ENCODE results near the gene RAB6B. TPM values are rescaled to one million over a fixed set of nuclear protein-coding genes. Genes with fewer than 3 reads are reported as not detected.

RAB6B gene
- total RNA-seq, 1 donor from 2014 or later = 0.07 TPM

- no peak overlapping the region for H3K27ac Mint-ChIP-seq
- intact Hi-C loops (cut with micrococcal nuclease) = no loop called here
- H3K4me3 Mint-ChIP-seq = no peak overlapping the region
- no peaks in the 10 kb centered on the region for H3K27me3 Mint-ChIP-seq
- no peaks in the 10 kb centered on the region for H3K36me3 Mint-ChIP-seq (ENCODE audit: low read depth)
- no peak for DNase-seq
- H3K9me3 Mint-ChIP-seq = no peaks in the 10 kb centered on the region
- H3K4me1 Mint-ChIP-seq = peaks cover 5% of the 10 kb centered on the region
These were observed 11.4 kb downstream of the RAB6B start for GRCh38 chr3:133884054-133884886.

GRCh38 chr3:133883641-133884040 lies 12.0 kb downstream of the RAB6B start:
- no peak overlapping the region for H3K4me3 Mint-ChIP-seq
- H3K27ac Mint-ChIP-seq = no peak overlapping the region
- H3K4me1 Mint-ChIP-seq = peaks cover 5% of the 10 kb centered on the region
- DNase-seq = no peak
- H3K27me3 Mint-ChIP-seq = no peaks in the 10 kb centered on the region
- intact Hi-C loops (cut with micrococcal nuclease) = no loop called here
- no peaks in the 10 kb centered on the region for H3K36me3 Mint-ChIP-seq (ENCODE audit: low read depth)
- H3K9me3 Mint-ChIP-seq = no peaks in the 10 kb centered on the region

GRCh38 chr3:133882986-133883586 lies 12.6 kb downstream of the RAB6B start:
- H3K36me3 Mint-ChIP-seq (ENCODE audit: low read depth) = no peaks in the 10 kb centered on the region

GRCh38 chr3:133881939-133882825 lies 13.5 kb downstream of the RAB6B start:
- no peak for DNase-seq
- Mint-ChIP-seq H3K9me3 (no peaks in the 10 kb centered on the region), H3K4me1 (peaks cover 5% of the 10 kb centered on the region), H3K27ac (no peak overlapping the region), H3K36me3 (ENCODE audit: low read depth) (no peaks in the 10 kb centered on the region), H3K27me3 (peaks cover 6% of the 10 kb centered on the region), H3K4me3 (no peak overlapping the region)
- intact Hi-C loops (cut with micrococcal nuclease) = no loop called here

More at GRCh38 chr3:133882986-133883586, 12.6 kb downstream of the RAB6B start:
- peaks cover 5% of the 10 kb centered on the region for H3K4me1 Mint-ChIP-seq
- DNase-seq = no peak
- intact Hi-C loops (cut with micrococcal nuclease) = no loop called here
- no peak overlapping the region for H3K27ac Mint-ChIP-seq
- no peaks in the 10 kb centered on the region for H3K9me3 Mint-ChIP-seq
- peaks cover 3% of the 10 kb centered on the region for H3K27me3 Mint-ChIP-seq
- no peak overlapping the region for H3K4me3 Mint-ChIP-seq

GRCh38 chr3:133881492-133881891 lies 14.2 kb downstream of the RAB6B start:
- Mint-ChIP-seq H3K4me1 (peaks cover 5% of the 10 kb centered on the region), H3K4me3 (no peak overlapping the region), H3K27ac (no peak overlapping the region), H3K27me3 (peaks cover 11% of the 10 kb centered on the region), H3K9me3 (no peaks in the 10 kb centered on the region), H3K36me3 (ENCODE audit: low read depth) (no peaks in the 10 kb centered on the region)
- no peak for DNase-seq
- intact Hi-C loops (cut with micrococcal nuclease) = no loop called here

- peaks cover 5% of the 10 kb centered on the region for H3K4me1 Mint-ChIP-seq
- DNase-seq = no peak
- H3K9me3 Mint-ChIP-seq = no peaks in the 10 kb centered on the region
- H3K27ac Mint-ChIP-seq = no peak overlapping the region
- no peaks in the 10 kb centered on the region for H3K36me3 Mint-ChIP-seq (ENCODE audit: low read depth)
- intact Hi-C loops (cut with micrococcal nuclease) = no loop called here
- peaks cover 16% of the 10 kb centered on the region for H3K27me3 Mint-ChIP-seq
- H3K4me3 Mint-ChIP-seq = no peak overlapping the region
These were observed 14.7 kb downstream of the RAB6B start for GRCh38 chr3:133880886-133881455.

- Mint-ChIP-seq H3K4me3 (no peak overlapping the region), H3K27ac (no peak overlapping the region), H3K27me3 (peaks cover 19% of the 10 kb centered on the region), H3K4me1 (peaks cover 5% of the 10 kb centered on the region), H3K36me3 (ENCODE audit: low read depth) (no peaks in the 10 kb centered on the region), H3K9me3 (no peaks in the 10 kb centered on the region)
- DNase-seq = no peak
- intact Hi-C loops (cut with micrococcal nuclease) = no loop called here
These were observed 15.4 kb downstream of the RAB6B start for GRCh38 chr3:133880287-133880686.

- peaks cover 22% of the 10 kb centered on the region for H3K27me3 Mint-ChIP-seq
- DNase-seq = no peak
These were observed 17.2 kb downstream of the RAB6B start for GRCh38 chr3:133878518-133878917.

GRCh38 chr3:133877221-133877620 lies 18.5 kb downstream of the RAB6B start:
- Mint-ChIP-seq H3K27me3 (peaks cover 22% of the 10 kb centered on the region), H3K4me3 (no peak overlapping the region), H3K27ac (no peak overlapping the region), H3K9me3 (no peaks in the 10 kb centered on the region), H3K36me3 (ENCODE audit: low read depth) (no peaks in the 10 kb centered on the region), H3K4me1 (peaks cover 3% of the 10 kb centered on the region)
- intact Hi-C loops (cut with micrococcal nuclease) = no loop called here
- DNase-seq = no peak

More at GRCh38 chr3:133878518-133878917, 17.2 kb downstream of the RAB6B start:
- Mint-ChIP-seq H3K36me3 (ENCODE audit: low read depth) (no peaks in the 10 kb centered on the region), H3K27ac (no peak overlapping the region), H3K4me3 (no peak overlapping the region), H3K9me3 (no peaks in the 10 kb centered on the region), H3K4me1 (peaks cover 5% of the 10 kb centered on the region)
- intact Hi-C loops (cut with micrococcal nuclease) = no loop called here

GRCh38 chr3:133874761-133875438 lies 20.8 kb downstream of the RAB6B start:
- no peak overlapping the region for H3K4me3 Mint-ChIP-seq
- H3K27ac Mint-ChIP-seq = no peak overlapping the region
- H3K36me3 Mint-ChIP-seq (ENCODE audit: low read depth) = no peaks in the 10 kb centered on the region
- H3K27me3 Mint-ChIP-seq = peaks cover 24% of the 10 kb centered on the region
- DNase-seq = no peak
- H3K9me3 Mint-ChIP-seq = no peaks in the 10 kb centered on the region
- intact Hi-C loops (cut with micrococcal nuclease) = no loop called here
- no peaks in the 10 kb centered on the region for H3K4me1 Mint-ChIP-seq

GRCh38 chr3:133874344-133874743 lies 21.3 kb downstream of the RAB6B start:
- no peak for DNase-seq
- no peaks in the 10 kb centered on the region for H3K36me3 Mint-ChIP-seq (ENCODE audit: low read depth)
- no peak overlapping the region for H3K27ac Mint-ChIP-seq
- intact Hi-C loops (cut with micrococcal nuclease) = no loop called here
- H3K4me1 Mint-ChIP-seq = no peaks in the 10 kb centered on the region
- no peaks in the 10 kb centered on the region for H3K9me3 Mint-ChIP-seq
- H3K4me3 Mint-ChIP-seq = no peak overlapping the region
- peaks cover 24% of the 10 kb centered on the region for H3K27me3 Mint-ChIP-seq

- intact Hi-C loops (cut with micrococcal nuclease) = no loop called here
- Mint-ChIP-seq H3K4me3 (no peak overlapping the region), H3K9me3 (no peaks in the 10 kb centered on the region), H3K27me3 (peaks cover 22% of the 10 kb centered on the region), H3K4me1 (no peaks in the 10 kb centered on the region), H3K36me3 (ENCODE audit: low read depth) (no peaks in the 10 kb centered on the region), H3K27ac (no peak overlapping the region)
- DNase-seq = no peak
These were observed 22.9 kb downstream of the RAB6B start for GRCh38 chr3:133872781-133873180.

GRCh38 chr3:133872161-133872560 lies 23.5 kb downstream of the RAB6B start:
- no peak for DNase-seq
- Mint-ChIP-seq H3K4me3 (no peak overlapping the region), H3K27me3 (peaks cover 22% of the 10 kb centered on the region), H3K4me1 (no peaks in the 10 kb centered on the region), H3K36me3 (ENCODE audit: low read depth) (no peaks in the 10 kb centered on the region), H3K9me3 (no peaks in the 10 kb centered on the region), H3K27ac (no peak overlapping the region)
- intact Hi-C loops (cut with micrococcal nuclease) = no loop called here

All from activated CD4-positive, alpha-beta T cell treated with anti-CD3 and anti-CD28 coated beads, Interleukin-2, amount 10 ng/mL, durations not matched to agents 24 days and 14 days (primary cell).